Upper lobe of left lung (tissue), 6 donors: ENCODE results near the gene SSRP1. TPM values are rescaled to one million over a fixed set of nuclear protein-coding genes. Genes with fewer than 3 reads are reported as not detected.

Source experiments
- total RNA-seq, 6 donors: library from RNA; depleted of rRNA in 4 of 6; stranded (reverse); fragments of >200 nt in 4 of 6; gene quantifications; one replicate each; pipeline versions ENCODE4 v1.1.0 to v1.2.1, GENCODE V29; 2016 to 2021
- donor health status: DM: no; HTN: no; CAD: no; lungs with moderate emphysema.
- donor health status: DM: no; HTN: yes; CAD: no; lungs with severe emphysema.

SSRP1 gene
- total RNA-seq, 6 donors from 2014 or later: 48.2 to 89.6 (median 65.5) TPM

Other genes with a start within 250 kb of the SSRP1 start
- under 1 TPM in 2 of 6 donors, not detected in 4; 0.10 to 0.11 TPM for gene LRRC55, start 153.9 kb downstream of the SSRP1 start, total RNA-seq
- gene APLNR, start 98.6 kb downstream of the SSRP1 start, total RNA-seq: 1 to 10 TPM in 5 of 6 donors, not detected in 1; 1.1 to 5.7 (median 1.9) TPM
- 100 to 1,000 TPM; 120 to 322 (median 184) TPM for gene TNKS1BP1, start 10.9 kb downstream of the SSRP1 start, total RNA-seq
- not detected for gene P2RX3, start 2.5 kb upstream of the SSRP1 start, total RNA-seq
- not detected for gene PRG3, start 45.3 kb upstream of the SSRP1 start, total RNA-seq
- gene PRG2, start 54.8 kb upstream of the SSRP1 start, total RNA-seq: 1 to 10 TPM in 3 of 6 donors, under 1 TPM in 1, not detected in 2; 0.30 to 2.6 (median 1.6) TPM
- 100 to 1,000 TPM in 4 of 6 donors, 10 to 100 TPM in 2; 61.6 to 177 (median 118) TPM for gene SLC43A3, start 91.2 kb upstream of the SSRP1 start, total RNA-seq
- 1 to 10 TPM in 5 of 6 donors, not detected in 1; 1.1 to 4.1 (median 2.0) TPM for gene RTN4RL2, start 124.6 kb upstream of the SSRP1 start, total RNA-seq
- gene SLC43A1, start 179.8 kb upstream of the SSRP1 start, total RNA-seq: 10 to 100 TPM in 5 of 6 donors, 1 to 10 TPM in 1; 7.1 to 72.3 (median 13.9) TPM
- gene TIMM10, start 194.9 kb upstream of the SSRP1 start, total RNA-seq: 10 to 100 TPM in 5 of 6 donors, 1 to 10 TPM in 1; 7.3 to 62.2 (median 26.8) TPM
- not detected for gene SMTNL1, start 201.7 kb upstream of the SSRP1 start, total RNA-seq
- 100 to 1,000 TPM in 1 of 6 donors, 10 to 100 TPM in 5; 39.8 to 142 (median 80.9) TPM for gene UBE2L6, start 231.8 kb upstream of the SSRP1 start, total RNA-seq